ENCODE results near the gene CAMKV.

The CAMKV gene

GRCh38 chr3:49889296-49889695 is 19.6 kb upstream of the CAMKV start:
- no peak for DNase-seq

GRCh38 chr3:49886922-49887265 is 17.2 kb upstream of the CAMKV start:
- no peak for DNase-seq

GRCh38 chr3:49883998-49884397 is 14.3 kb upstream of the CAMKV start:
- no peak for DNase-seq

- DNase-seq = no peak
These were observed 12.5 kb upstream of the CAMKV start for GRCh38 chr3:49882166-49882565.

- DNase-seq = no peak
These were observed 11.0 kb upstream of the CAMKV start for GRCh38 chr3:49880581-49881315.

GRCh38 chr3:49879721-49880120 is 10.0 kb upstream of the CAMKV start:
- DNase-seq = no peak

GRCh38 chr3:49878686-49879085 is 9.0 kb upstream of the CAMKV start:
- DNase-seq = no peak

- no peak for DNase-seq
These were observed 8.0 kb upstream of the CAMKV start for GRCh38 chr3:49877716-49878115.

GRCh38 chr3:49876567-49876966 is 6.9 kb upstream of the CAMKV start:
- no peak for DNase-seq

- DNase-seq = no peak
These were observed 3.9 kb upstream of the CAMKV start for GRCh38 chr3:49873623-49874022.

- peak; percentile 39 for DNase-seq
These were observed 3.1 kb upstream of the CAMKV start for GRCh38 chr3:49872801-49873281.

- DNase-seq = no peak
These were observed 1.9 kb upstream of the CAMKV start for GRCh38 chr3:49871531-49872153.

GRCh38 chr3:49868862-49869466 is 742 bp downstream of the CAMKV start:
- no peak for DNase-seq

- peak; percentile 9 for DNase-seq
These were observed 1.8 kb downstream of the CAMKV start for GRCh38 chr3:49867871-49868321.

- DNase-seq = no peak
These were observed 2.3 kb downstream of the CAMKV start for GRCh38 chr3:49867400-49867799.

- DNase-seq = no peak
These were observed 4.4 kb downstream of the CAMKV start for GRCh38 chr3:49865198-49865784.

GRCh38 chr3:49864505-49864904 is 5.2 kb downstream of the CAMKV start:
- DNase-seq = no peak

- DNase-seq = no peak
These were observed 10.0 kb downstream of the CAMKV start for GRCh38 chr3:49859576-49860305.

- DNase-seq = peak; percentile 96
These were observed 13.3 kb downstream of the CAMKV start, which contains the start of gene TRAIP for GRCh38 chr3:49856181-49857005. TSS of gene TRAIP (minus strand) at chr3:49856564. CDS start at chr3:49856453, 111 bp downstream.

- DNase-seq = no peak
These were observed 14.0 kb downstream of the CAMKV start for GRCh38 chr3:49855662-49856061.

GRCh38 chr3:49845694-49846093 is 24.0 kb downstream of the CAMKV start:
- DNase-seq = no peak

Data from CD4-positive, alpha-beta T cell treated with Interleukin-17A for 1 hour (primary cell).